IgD-negative memory B cell (primary cell): Measurements from ENCODE around the gene ZC3H15. TPM values are rescaled to one million over a fixed set of nuclear protein-coding genes. Genes with fewer than 3 reads are reported as not detected.

Experiments
- H3K27ac Mint-ChIP-seq, 3 donors: one replicate each; pipeline ENCODE4 v1.8.0; 2020 to 2022; ENCODE audit warnings: mild to moderate bottlenecking in 3 of 3, mixed read lengths in 3 of 3, moderate library complexity in 1 of 3
- H3K27me3 Mint-ChIP-seq: one replicate; pipeline ENCODE4 v1.8.0; 2021; ENCODE audit warnings: mixed read lengths
- H3K36me3 Mint-ChIP-seq: one replicate; pipeline ENCODE4 v1.8.0; 2020; ENCODE audit warnings: mild to moderate bottlenecking, mixed read lengths
- H3K4me1 Mint-ChIP-seq, 3 donors: one replicate each; pipeline ENCODE4 v1.8.0; 2020 to 2022; ENCODE audit warnings: mixed read lengths in 3 of 3, mild to moderate bottlenecking in 1 of 3
- H3K4me3 Mint-ChIP-seq, 4 donors: one replicate each; pipeline ENCODE4 v1.8.0; 2020 to 2022; ENCODE audit warnings: mild to moderate bottlenecking in 4 of 4, mixed read lengths in 4 of 4, moderate library complexity in 3 of 4
- H3K9me3 Mint-ChIP-seq, 3 donors: one replicate each; pipeline ENCODE4 v1.8.0; 2020 to 2021; ENCODE audit warnings: mixed read lengths in 3 of 3, mild to moderate bottlenecking in 1 of 3
- polyA plus RNA-seq: library from polyadenylated mRNA; unstranded; fragments of 300-500 nt; fragmentation: Illumina TruSeq; gene quantifications from one replicate; pipeline ENCODE4 v1.2.3, GENCODE V29; 2021

Gene ZC3H15
- polyA plus RNA-seq, 1 donor from 2014 or later, result 64.9 TPM

DNA sequence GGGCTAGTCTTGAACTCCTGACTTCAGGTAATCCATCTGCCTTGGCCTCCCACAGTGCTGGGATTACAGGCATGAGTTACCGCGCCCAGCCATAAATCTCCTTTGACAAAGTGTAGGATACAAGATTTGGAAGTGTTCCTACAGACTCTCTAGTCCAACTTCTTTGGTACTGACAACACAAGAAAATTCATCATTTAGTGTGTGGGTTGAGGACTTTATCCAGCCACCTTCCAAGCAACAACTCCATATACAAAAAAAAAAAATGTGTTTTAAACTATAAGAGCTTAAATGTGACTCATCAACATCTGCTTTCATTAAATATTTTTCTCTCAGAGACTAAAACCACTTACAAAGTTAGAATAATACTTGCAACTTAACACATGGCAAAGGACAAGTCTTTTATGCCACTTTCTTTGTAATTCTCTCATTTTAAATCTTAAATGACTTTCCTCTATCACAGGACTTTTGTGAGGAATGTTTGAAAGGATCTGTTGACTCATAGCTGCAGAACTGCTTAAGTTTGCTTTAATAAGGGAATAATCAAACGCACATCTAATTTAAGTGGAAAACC lies 57.6 kb downstream of the ZC3H15 start:
- Mint-ChIP-seq H3K4me3 (no peak overlapping the region), H3K9me3 (no peaks in the 10 kb centered on the region), H3K36me3 (no peaks in the 10 kb centered on the region), H3K27me3 (peaks cover 5% of the 10 kb centered on the region), H3K4me1 (no peaks in the 10 kb centered on the region), H3K27ac (no peak overlapping the region)

DNA sequence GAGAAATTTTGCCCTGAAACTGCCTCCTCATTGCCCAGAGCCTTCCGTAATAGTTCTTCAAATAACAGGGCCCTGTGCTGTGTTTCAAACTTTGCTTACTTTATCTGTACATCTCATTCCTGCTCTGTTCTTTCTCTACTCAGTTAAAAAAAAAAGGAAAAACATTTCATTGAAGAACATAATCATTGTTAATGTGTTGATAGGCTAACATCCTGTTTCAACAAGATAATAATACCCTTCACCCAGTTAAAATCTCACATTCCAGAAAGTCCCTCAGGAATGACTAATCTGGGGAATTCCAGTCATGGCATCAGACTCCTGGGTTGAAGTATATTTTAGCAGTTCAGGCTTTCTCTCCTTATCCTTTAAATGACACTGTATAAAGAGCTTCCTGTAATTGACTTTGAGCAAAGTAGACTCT lies 58.2 kb downstream of the ZC3H15 start:
- Mint-ChIP-seq H3K27me3 (peaks cover 7% of the 10 kb centered on the region), H3K9me3 (peaks cover 0 to 2% (median 0%) of the 10 kb centered on the region in 3 donors), H3K4me3 (no peak overlapping the region), H3K36me3 (no peaks in the 10 kb centered on the region), H3K27ac (no peak overlapping the region), H3K4me1 (no peaks in the 10 kb centered on the region)

DNA sequence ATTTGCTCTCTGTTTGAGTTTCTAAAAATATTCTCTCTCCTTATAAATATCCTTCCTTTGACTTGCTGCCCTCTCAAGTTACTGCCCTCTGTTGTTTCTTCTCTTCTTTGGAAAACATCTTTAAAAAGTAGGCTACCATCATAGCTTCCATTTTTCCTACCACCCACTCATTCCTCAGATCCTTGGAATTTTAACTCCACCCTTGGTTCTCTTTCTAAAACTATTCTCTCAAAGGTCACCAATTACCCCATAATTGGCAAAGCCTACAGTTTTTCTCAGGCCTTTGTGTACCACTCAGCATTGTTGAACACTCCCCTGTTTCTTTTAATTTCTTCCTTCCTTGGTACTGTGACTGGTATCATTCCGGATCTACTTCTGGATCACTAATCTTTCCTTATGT lies 60.8 kb downstream of the ZC3H15 start:
- Mint-ChIP-seq H3K4me1 (no peaks in the 10 kb centered on the region), H3K9me3 (peaks cover 0 to 2% (median 0%) of the 10 kb centered on the region in 3 donors)

DNA sequence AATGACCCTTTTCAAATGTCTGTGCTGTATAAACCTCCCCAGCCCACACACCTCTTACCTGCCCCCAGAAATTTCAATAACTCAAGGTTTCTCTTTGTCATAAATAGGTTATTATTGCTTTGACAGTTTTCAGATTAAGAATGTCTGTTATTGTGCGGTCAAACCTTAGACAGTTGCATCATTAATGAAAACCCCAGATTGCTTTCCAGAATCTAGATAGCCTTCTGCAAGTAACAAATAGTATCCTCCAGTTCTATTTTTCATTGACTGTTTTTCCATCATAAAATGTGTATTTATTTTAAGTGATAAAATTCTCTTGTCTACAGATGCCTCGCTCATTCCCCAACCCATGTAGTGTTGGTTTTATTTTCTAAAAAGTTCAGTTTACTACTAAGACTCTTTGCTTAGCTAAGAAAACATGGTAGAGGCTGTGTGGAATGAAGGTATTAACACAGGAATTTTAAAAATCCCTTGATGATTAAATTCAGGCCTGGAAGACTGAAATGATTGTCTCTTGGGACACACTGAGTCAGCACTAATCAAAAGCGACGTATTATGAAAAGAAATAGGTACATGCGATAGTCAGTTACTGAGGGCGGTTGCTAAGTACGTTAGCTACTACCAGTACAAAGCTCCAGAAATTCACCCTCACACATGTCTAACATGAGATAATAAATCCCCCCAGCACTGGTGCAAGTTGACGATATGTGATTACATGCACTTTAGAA lies 65.4 kb downstream of the ZC3H15 start:
- Mint-ChIP-seq H3K9me3 (peaks cover 0 to 2% (median 2%) of the 10 kb centered on the region in 3 donors), H3K36me3 (no peaks in the 10 kb centered on the region), H3K4me3 (no peak overlapping the region), H3K27ac (no peak overlapping the region), H3K27me3 (peaks cover 1% of the 10 kb centered on the region), H3K4me1 (no peaks in the 10 kb centered on the region)

More for the DNA sequence above, 60.8 kb downstream of the ZC3H15 start:
- Mint-ChIP-seq H3K4me3 (no peak overlapping the region), H3K27me3 (peaks cover 4% of the 10 kb centered on the region), H3K36me3 (no peaks in the 10 kb centered on the region), H3K27ac (no peak overlapping the region)

DNA sequence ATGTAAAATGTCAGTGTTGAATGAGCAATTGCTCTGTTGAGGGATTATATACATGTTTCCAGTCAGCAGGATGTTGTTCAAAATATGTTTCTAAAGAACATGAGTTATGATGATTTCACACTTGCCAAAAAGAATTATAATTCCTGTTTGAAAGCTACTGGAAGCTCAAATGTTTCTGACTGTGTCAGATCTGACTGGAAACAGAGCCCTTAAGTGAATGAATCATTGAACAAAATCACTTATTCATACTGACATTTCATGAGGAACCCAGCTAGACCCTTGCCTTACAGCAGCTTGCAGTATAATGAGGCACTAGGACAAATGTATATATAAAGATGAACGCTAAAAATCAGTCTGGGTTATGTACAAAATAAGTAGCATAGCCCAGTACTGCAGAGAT lies 68.4 kb downstream of the ZC3H15 start:
- H3K27me3 Mint-ChIP-seq, result no peaks in the 10 kb centered on the region
- no peak overlapping the region for H3K4me3 Mint-ChIP-seq
- peaks cover 0 to 2% (median 0%) of the 10 kb centered on the region in 3 donors for H3K9me3 Mint-ChIP-seq
- H3K27ac Mint-ChIP-seq, result no peak overlapping the region
- no peaks in the 10 kb centered on the region for H3K36me3 Mint-ChIP-seq
- no peaks in the 10 kb centered on the region for H3K4me1 Mint-ChIP-seq

DNA sequence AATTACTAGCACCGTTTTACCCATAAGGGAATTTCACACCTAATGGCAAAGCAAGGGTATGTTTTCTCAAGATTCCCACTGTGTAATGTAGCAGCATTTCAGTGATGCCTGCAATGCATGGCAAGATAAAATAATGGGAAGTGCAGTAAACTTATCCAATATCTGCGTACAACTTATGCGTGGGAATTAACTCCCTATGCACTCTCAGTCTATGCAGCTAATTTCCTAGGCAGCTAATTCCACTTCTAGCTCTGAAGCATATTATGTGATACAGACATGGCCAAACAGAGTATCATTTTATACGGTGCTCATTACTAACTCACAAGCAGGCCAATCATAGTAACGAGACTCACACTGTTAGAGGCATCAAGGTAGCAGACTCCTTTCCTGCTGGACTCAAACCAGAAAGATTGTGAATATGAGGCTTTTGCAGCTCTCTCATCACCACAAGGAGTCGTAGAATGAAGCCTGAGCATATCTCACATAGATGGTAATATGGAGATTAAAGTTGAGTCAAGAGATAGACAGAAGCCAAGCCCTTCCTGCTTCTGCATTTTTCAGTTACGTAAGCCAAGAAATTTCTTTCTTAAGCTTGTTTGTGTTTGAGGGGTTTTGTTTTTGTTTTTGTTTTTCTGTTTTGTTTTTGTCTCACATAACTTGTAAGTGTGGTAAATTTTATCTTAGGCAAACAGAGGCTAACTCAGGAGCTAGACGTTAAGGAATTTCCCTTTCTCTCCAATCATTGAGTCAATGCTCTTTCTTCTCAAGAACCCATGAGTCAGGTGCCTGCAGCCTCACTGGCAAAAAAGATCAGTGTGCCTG lies 69.0 kb downstream of the ZC3H15 start:
- no peak overlapping the region for H3K27ac Mint-ChIP-seq
- no peak overlapping the region for H3K4me3 Mint-ChIP-seq
- H3K4me1 Mint-ChIP-seq, result no peaks in the 10 kb centered on the region
- no peaks in the 10 kb centered on the region for H3K36me3 Mint-ChIP-seq
- peaks cover 0 to 2% (median 0%) of the 10 kb centered on the region in 3 donors for H3K9me3 Mint-ChIP-seq
- H3K27me3 Mint-ChIP-seq, result no peaks in the 10 kb centered on the region

DNA sequence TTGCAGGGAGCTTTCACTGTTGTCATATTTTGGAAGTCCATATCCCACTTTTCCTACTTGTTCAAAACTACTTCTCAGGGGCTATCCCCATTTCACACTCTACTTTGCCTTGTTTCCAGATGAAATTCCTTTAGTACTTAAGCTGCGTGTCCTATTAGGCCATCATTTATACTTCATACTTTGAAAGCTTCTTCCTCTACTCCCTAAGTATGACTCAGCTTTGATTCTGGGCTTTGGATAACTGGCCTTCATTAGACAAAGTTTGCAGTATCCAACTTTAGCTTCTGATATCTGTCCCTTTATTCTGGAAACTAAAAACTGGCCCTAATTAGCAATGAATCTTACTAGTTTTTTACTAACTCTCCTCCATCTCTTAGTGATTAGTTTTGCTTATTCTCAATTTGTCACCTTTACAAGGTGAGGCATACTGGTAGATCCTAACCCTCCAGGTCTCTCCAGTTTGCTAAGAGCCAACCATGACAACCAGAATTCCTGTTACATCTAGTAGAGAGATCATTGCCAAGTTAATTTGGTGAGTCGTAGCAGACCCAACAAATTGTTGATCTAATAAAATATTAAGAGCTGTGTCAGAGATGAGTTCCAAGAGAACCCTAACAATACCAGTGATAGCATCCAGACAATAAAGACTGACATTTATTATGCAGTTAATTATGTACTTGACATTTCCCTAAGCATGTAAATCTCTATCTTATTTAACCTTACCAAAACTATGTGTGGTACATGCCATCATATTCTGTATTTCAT lies 72.6 kb downstream of the ZC3H15 start:
- Mint-ChIP-seq H3K4me3 (no peak overlapping the region), H3K27ac (no peak overlapping the region), H3K27me3 (no peaks in the 10 kb centered on the region), H3K9me3 (peaks cover 0 to 4% (median 0%) of the 10 kb centered on the region in 3 donors), H3K4me1 (no peaks in the 10 kb centered on the region), H3K36me3 (no peaks in the 10 kb centered on the region)

Other genes with a start within 250 kb of the ZC3H15 start
- 0.61 TPM for gene ITGAV, start 103.8 kb downstream of the ZC3H15 start, polyA plus RNA-seq
- not detected for gene FAM171B, start 207.8 kb downstream of the ZC3H15 start, polyA plus RNA-seq